ENCODE measurements around the gene NHS. TPM values are rescaled to one million over a fixed set of nuclear protein-coding genes. Genes with fewer than 3 reads are reported as not detected.

Gene NHS
- total RNA-seq, 2 experiments from 2014 or later = 12.5 to 13.6 TPM

DNA sequence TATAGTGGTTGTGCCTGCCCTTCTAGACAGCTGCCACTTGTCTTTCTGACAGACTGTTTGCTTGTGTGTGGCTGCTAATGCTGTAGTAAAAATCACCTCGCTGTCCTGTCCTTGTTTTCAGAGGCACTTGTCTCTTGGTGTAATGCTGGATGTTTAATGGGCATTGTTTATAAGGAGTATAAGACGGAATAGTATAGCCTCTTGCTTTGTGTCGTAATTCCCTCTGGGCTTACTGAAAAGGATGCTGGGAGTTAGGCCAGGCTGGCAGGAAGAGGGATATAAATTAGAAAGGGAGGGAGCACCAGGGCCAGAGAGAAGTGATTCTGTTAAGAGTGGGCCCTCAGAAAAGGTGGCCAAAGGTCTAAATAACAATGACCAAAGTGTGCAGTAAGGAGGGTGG is 29.0 kb downstream of the NHS start:
- ChIA-PET CTCF (no interaction called here), POLR2A (no interaction called here)

GRCh38 chrX:17405225-17405969 is 30.4 kb downstream of the NHS start:
- ChIA-PET POLR2A (no interaction called here), CTCF (no interaction called here)

DNA sequence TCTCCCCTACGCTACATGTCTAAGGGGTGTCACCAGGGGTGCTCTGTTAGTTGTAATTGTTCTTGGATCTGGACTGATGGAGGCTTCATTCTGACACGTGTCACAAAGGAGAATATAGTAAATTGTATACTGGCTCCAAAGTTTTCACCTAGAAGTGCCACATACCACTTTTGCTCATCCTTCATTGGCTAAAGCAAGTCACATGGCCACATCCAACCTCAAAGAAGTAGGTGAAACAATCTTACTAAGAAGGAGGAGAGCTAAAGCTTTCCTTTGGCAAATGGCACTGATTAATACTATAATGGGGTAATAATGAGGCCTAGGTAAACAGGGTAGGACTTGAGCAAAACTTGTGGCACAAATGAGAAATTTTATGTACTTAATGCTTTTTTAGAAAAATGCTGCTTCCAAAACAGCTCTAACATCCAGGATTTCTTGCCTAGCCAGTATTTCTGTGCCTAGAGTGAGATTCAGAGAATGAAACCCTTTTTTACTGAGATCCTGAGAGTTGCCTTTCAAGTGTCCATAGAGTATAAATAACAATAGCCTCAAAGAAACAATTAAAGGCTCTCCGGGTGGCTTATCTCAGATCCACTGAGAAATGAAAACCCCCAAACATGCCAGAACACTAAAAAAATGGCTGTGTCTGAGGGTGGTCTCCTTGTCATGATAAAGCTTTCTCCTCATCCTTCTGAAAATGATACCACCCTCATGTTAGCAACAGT is 34.7 kb downstream of the NHS start:
- ChIA-PET POLR2A (no interaction called here), CTCF (no interaction called here)

DNA sequence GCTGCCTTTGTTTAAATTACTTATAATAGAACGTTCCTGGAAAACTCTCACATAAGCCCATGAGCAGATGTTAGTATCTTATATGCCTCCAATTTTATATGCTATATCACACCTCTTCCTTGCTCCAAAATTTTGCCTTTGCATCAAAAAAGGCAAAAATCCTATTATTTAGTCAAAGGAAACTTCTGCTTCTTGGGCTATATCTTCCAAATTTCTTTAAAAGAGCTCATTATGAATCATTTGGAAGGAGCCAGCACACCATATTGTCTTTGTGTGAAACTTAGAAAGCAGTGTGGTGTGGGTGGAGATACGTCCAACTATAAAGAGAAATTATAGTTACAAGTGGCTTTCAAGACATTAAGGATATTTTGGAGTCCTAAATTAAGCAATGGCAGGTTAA is 35.7 kb downstream of the NHS start:
- ChIA-PET CTCF (no interaction called here), POLR2A (no interaction called here)

DNA sequence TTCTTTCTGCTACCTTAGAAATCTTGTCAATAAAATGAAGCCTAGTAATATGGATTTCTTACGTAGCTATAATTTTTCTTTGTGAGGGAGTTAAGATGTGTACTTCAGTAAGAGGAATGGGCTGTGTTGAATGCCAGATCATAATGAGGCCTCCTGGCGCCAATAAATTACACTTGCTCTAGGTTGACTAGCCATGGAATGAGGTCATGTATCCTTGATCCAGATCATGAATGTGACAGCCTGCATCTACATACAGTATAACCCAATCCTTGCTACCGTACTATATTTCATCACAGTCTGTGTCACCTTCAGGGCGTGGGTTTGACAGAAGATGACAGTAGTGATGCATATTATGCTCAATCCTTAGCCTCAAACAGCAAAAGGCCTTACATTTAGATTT is 36.2 kb downstream of the NHS start:
- ChIA-PET POLR2A (no interaction called here), CTCF (no interaction called here)

DNA sequence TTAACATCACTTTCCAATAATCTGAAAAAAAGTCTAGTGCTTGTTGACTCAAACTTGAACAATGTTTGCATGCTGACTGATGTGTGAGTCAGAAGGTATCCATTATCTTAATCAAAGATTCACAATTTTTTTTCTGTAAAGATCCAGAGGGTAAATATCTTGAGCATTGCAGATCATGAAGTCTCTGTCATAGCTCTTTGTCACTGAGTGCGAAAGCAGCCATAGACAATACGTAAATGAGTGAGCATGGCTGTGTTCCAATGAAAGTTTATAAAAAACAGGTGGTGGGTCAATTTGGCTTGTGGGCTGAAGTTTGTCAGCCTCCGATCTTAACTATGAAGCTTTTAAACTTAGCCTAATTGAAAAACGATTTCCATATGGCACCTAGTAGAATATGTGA is 37.7 kb downstream of the NHS start:
- ChIA-PET CTCF (no interaction called here), POLR2A (no interaction called here)

- ChIA-PET CTCF (no interaction called here), POLR2A (no interaction called here)
Measured at GRCh38 chrX:17413228-17413627, 38.2 kb downstream of the NHS start.

GRCh38 chrX:17414027-17414658 is 39.1 kb downstream of the NHS start:
- ChIA-PET POLR2A (no interaction called here), CTCF (no interaction called here)

GRCh38 chrX:17414839-17415238 is 39.8 kb downstream of the NHS start:
- POLR2A ChIA-PET = no interaction called here
- CTCF ChIA-PET = no interaction called here

DNA sequence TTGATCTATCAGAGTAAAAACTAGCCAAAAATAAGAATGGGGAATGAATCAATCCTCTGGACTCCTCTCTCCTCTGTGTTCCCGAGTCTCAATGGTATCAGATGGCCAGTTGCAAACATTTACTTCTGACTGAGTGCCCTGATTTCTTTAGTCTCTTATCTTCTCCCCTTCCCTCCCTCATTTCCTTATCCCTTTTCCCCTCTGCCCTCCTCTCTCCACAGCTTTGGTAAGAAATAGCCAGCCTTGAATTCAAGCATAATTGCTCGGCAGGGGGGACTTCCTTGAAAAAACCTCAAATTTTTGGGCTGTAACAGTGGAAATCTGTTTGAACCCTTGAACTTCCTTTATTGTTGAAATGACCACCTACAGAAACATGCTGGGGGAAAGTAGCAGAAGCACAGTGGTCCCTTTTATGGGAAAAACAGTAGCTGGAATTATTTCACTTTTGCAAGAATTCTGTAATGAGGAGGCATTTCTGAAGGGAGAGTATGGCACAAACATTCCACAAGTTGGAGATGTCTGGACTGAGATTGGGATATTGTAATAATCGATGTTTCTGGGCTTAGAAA is 40.3 kb downstream of the NHS start:
- POLR2A ChIA-PET = no interaction called here
- CTCF ChIA-PET = no interaction called here

GRCh38 chrX:17417372-17417771 is 42.4 kb downstream of the NHS start:
- POLR2A ChIA-PET = no interaction called here
- CTCF ChIA-PET = no interaction called here

DNA sequence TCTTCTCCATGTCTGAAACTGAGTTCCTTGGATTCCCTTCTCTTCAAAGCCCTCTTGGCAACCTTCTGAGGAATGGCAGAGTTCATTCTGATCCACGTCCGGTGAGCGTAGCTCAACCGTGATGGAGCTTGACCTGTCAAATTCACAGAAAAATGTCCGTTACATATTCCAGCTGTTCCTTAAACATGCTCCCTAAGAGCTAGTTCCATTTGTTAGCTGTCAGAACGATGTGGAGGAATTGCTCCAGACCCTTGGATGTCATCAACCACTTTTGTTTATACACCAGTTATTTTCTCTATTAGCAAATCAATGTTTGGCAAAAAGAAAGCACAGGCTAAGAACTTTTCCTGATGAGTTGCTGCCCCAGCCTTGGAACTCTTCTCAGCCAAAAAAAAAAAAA is 50.1 kb downstream of the NHS start:
- CTCF ChIA-PET = interaction anchor here (1.1 kb wide), 1 partner anchor 265 kb away, joined by 8 read pairs; no protein-coding TSS in a partner anchor
- POLR2A ChIA-PET = no interaction called here

DNA sequence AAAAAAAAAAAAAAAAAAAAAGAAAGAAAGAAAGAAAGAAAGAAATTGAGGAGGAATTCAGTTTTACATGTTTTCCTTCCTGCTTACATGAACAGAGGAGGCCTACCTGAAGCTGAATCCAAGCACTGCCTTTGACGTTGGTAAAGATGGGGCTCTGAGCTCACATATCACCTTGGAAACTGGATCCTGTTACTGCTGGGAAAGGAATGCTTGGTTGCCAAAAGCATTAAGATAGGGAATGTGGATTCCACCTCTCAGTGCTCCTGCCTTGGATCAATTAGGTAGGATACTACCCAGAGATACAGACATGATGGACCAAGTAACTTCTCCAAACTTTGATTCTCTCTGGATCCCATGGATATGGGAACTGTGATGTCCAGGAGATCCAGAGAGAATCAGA is 50.6 kb downstream of the NHS start:
- ChIA-PET POLR2A (no interaction called here), CTCF (interaction anchor here (1.1 kb wide), 1 partner anchor 265 kb away, joined by 8 read pairs; no protein-coding TSS in a partner anchor)

DNA sequence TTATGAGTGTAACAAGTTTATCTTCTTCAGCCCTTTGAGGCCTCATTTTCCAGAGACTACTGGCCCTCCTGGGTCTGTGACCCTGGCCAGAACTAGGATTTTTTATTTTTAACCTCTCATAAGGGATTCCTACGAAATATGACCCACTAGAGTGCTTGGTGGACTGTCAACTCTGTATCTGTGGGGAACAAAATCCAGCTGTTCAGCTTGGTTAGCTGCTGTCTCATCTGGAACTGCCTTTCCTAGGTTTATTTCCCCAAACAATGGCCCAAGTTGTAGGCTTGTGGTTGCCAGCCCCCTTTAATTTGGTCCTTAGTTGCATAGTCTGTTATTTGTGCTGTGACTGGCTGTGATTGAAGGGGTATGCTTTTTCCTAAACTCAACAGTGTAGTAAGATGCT is 56.2 kb downstream of the NHS start:
- CTCF ChIA-PET = no interaction called here
- POLR2A ChIA-PET = no interaction called here

- ChIA-PET CTCF (no interaction called here), POLR2A (no interaction called here)
Measured at GRCh38 chrX:17432158-17432557, 57.2 kb downstream of the NHS start.

GRCh38 chrX:17433965-17434364 is 59.0 kb downstream of the NHS start:
- CTCF ChIA-PET = no interaction called here
- POLR2A ChIA-PET = no interaction called here

DNA sequence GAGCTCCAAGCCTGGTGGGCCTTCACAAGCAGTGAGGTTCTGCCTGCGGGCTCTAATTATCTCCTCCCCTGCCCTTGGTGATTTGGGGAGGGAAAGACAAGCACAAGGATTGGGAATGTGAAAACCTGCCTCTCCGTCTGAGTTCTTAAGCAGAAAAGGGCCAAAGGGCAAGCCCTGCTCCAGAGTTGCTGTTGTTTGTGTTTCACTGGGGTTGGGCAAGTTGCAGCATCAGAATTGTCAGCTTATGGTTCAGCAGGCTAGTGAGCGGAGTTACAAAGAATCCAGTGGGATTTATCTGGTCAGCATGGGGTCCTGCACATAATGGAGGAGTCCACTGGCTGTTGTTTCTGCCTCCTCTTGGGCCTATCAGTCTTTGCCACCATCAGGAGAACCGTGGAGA is 60.5 kb downstream of the NHS start:
- ChIA-PET POLR2A (no interaction called here), CTCF (no interaction called here)

GRCh38 chrX:17438221-17438620 is 63.2 kb downstream of the NHS start:
- ChIA-PET POLR2A (no interaction called here), CTCF (no interaction called here)

DNA sequence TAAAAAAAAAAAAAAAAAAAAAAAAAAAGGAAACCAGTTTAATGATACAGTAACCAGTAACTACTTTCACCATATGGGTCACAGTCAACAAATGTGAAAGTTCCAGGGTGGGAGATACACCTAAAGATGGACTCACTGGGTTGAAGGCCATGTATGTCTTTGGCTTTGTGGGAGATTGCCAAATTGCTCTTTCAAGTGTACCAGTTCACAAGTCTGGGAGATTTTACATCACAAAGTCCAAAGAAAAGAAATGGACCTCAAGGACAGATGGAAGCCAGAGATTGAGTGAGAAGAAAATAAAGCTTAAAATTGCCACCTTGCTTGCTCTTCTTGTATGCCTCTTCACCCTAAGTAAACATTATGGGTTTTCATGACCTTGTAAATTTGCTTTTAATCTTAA is 65.3 kb downstream of the NHS start:
- CTCF ChIA-PET = no interaction called here
- POLR2A ChIA-PET = no interaction called here

DNA sequence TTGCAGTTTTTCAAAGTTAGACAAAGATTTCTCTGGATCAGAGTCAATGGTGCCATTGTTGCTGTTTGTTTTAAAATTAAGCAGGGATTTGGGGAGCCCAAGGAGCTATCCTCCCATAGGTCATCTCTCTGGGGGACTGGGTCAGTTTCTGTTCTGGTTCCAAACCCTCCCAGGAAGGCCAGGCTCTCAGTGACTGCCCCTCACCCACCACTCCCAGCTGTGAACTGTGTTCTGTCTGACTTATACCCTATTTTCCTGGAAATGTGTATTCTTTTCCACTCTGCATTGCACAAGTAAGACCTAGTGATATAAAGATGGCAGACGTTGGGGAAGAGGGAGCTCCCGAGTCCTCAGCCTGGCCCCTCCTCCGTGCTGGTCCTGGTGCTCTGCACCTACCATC is 65.8 kb downstream of the NHS start:
- ChIA-PET CTCF (no interaction called here), POLR2A (no interaction called here)

DNA sequence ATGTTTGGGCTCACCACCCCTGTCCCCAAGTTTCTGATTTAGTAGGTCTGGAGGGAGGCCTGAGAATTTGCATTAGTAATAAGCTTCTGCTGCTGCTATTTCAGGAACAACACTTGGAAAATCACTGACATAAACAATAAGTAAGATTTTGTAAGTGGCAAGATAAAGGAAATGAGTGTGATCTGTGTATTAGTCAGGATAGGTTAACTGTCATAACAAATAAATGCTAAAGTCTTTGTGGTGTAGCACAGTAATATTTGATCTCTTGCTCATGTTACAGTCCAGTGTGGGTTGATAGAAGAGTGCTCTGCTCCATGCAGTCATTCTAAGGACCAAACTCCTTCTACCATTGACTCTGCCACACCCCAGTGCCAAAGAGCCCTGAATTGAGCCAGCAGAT is 67.0 kb downstream of the NHS start:
- CTCF ChIA-PET = no interaction called here
- POLR2A ChIA-PET = no interaction called here
